T-helper 2 cell treated with Interferon-gamma antibody and Interleukin-4, amounts not matched to agents 5 μg/mL and 100 μg/mL, for 36 hours (primary cell): Measurements from ENCODE around the gene ADORA2B.

Experiments
- DNase-seq: peaks from one replicate; pipeline ENCODE4 v3.0.0; 2021; ENCODE audit warnings: low spot score
- H3K27ac Mint-ChIP-seq: one replicate; pipeline ENCODE4 v1.8.0; 2021; ENCODE audit warnings: mild to moderate bottlenecking, mixed read lengths
- H3K27me3 Mint-ChIP-seq: one replicate; pipeline ENCODE4 v1.8.0; 2021; ENCODE audit warnings: low read depth, mixed read lengths
- H3K36me3 Mint-ChIP-seq: one replicate; pipeline ENCODE4 v1.8.0; 2021; ENCODE audit warnings: low read depth, mixed read lengths
- H3K4me1 Mint-ChIP-seq: one replicate; pipeline ENCODE4 v1.8.0; 2021; ENCODE audit warnings: low read depth, mixed read lengths
- H3K4me3 Mint-ChIP-seq: one replicate; pipeline ENCODE4 v1.8.0; 2022; ENCODE audit warnings: mild to moderate bottlenecking, moderate library complexity, mixed read lengths
- H3K9me3 Mint-ChIP-seq: one replicate; pipeline ENCODE4 v1.8.0; 2021; ENCODE audit warnings: mixed read lengths

The ADORA2B gene

DNA sequence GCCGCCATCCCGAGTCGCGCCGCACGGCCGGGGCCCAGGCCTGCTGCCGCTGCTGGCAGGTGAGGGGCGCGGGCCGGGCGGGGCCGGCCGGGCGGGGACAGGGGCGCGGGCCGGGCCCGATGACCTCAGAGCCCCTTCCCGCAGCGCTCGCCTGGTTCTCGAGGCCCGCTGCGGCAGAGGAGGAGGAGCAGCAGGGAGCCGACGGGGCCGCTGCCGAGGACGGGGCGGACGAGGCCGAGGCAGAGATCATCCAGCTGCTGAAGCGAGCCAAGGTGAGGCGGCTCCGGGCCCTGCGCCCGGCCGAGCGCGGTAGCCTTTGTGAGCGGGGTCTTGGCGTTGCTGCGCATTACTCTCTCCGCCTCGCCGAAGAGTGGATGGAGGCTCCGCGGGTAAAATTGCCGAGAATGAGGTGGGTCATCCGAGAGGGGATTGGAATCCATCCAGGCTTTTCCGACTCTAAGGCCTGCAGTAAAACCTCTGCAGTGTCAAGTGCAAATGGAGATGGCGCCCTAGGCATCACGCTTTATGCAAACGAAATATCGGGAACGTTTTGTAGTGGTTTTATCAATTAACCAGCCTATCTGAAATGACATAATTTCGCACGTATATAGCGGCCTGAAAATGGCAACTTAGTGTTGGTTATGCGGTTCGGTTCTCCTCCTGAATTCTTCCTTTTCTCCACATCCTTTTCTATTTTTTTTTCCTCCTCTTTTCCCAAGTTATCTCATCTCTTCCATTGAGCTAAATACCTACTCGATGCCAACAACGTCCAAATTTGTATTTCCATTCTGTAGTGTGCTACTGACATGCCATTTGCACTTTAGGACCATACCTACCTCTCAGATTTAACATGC lies 55.3 kb downstream of the ADORA2B start:
- H3K27me3 Mint-ChIP-seq, result no peaks in the 10 kb centered on the region
- H3K27ac Mint-ChIP-seq, result peak overlapping the region; percentile 94
- H3K36me3 Mint-ChIP-seq, result peaks cover 46% of the 10 kb centered on the region
- peaks cover 20% of the 10 kb centered on the region for H3K4me1 Mint-ChIP-seq
- peak overlapping the region; percentile 92 for H3K4me3 Mint-ChIP-seq
- H3K9me3 Mint-ChIP-seq, result no peaks in the 10 kb centered on the region
- DNase-seq, result no peak

- peak overlapping the region; percentile 94 for H3K27ac Mint-ChIP-seq
- no peak for DNase-seq
- H3K27me3 Mint-ChIP-seq, result no peaks in the 10 kb centered on the region
- peak overlapping the region; percentile 92 for H3K4me3 Mint-ChIP-seq
- no peaks in the 10 kb centered on the region for H3K9me3 Mint-ChIP-seq
- peaks cover 56% of the 10 kb centered on the region for H3K36me3 Mint-ChIP-seq
- peaks cover 21% of the 10 kb centered on the region for H3K4me1 Mint-ChIP-seq
Observed at GRCh38 chr17:16001226-16001897, 56.4 kb downstream of the ADORA2B start.

DNA sequence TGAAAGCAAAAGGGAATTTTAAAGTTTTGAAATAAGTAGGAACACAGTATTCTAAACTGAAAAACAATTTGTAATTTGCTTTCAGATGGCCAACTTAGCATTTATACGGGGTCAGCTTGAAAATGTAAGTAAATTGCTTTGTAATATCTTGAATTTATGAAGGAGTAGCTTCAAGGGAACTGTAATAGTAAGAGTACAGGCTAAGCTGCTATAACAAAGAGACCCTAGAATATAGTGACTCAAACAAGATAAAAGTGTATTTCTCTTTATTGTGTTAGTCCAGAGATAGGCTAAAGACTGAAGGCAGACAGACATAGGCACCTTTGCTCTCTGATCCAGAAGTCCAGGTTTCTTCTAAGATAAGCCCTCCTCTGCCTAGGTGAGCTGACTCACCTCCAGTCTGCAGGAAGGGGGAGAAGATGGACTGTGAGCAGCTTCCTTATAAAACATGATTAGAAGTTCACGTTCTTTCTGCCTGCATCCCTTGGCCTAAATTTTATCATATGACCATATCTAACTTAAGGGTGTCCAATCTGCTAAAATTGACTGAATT lies 57.9 kb downstream of the ADORA2B start:
- no peaks in the 10 kb centered on the region for H3K27me3 Mint-ChIP-seq
- peaks cover 26% of the 10 kb centered on the region for H3K4me1 Mint-ChIP-seq
- H3K36me3 Mint-ChIP-seq, result peaks cover 68% of the 10 kb centered on the region
- H3K4me3 Mint-ChIP-seq, result no peak overlapping the region
- DNase-seq, result no peak
- no peaks in the 10 kb centered on the region for H3K9me3 Mint-ChIP-seq
- H3K27ac Mint-ChIP-seq, result no peak overlapping the region

DNA sequence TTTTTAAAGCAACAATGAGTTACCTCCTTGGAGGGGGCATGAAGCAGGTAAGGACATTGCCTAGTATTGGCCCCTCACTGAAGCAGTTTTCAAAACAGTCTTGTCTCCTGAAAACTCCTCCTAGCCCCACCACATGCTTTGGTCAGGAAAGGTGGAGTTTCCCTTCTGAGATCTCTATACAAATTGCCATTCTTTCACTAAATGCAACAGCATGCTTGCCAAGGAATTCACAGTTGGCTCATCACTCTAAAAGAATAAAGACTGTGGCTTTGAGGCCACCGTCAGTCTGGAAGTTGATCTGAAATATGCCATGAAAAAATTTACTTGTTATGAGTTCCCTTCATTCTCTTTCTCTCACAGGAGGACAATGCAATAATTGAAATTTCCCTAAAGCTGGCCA lies 58.9 kb downstream of the ADORA2B start:
- DNase-seq, result no peak
- Mint-ChIP-seq H3K36me3 (peaks cover 79% of the 10 kb centered on the region), H3K27ac (no peak overlapping the region), H3K4me1 (peaks cover 32% of the 10 kb centered on the region), H3K4me3 (no peak overlapping the region), H3K27me3 (no peaks in the 10 kb centered on the region), H3K9me3 (no peaks in the 10 kb centered on the region)

DNA sequence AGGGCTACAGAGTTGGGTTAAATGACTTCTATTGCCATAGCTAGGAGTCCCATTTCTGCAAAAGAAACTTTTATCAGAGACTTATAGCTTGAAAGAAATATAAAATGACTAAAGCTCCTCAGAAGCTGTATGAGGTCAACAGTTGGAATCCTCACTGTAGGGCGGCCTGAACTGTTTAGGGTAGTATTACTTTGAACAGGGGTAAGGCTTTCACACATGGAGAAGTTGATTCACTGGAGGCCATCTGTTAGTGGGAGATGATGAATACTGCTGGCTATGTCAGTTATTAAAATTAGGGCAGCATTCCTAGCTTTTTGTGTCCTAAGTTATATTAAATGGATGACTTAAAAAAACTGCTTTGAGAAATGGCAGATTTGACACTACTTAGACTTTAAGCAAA lies 60.7 kb downstream of the ADORA2B start:
- DNase-seq, result no peak
- Mint-ChIP-seq H3K27ac (no peak overlapping the region), H3K4me3 (no peak overlapping the region), H3K27me3 (no peaks in the 10 kb centered on the region), H3K36me3 (peaks cover 84% of the 10 kb centered on the region), H3K4me1 (peaks cover 28% of the 10 kb centered on the region), H3K9me3 (no peaks in the 10 kb centered on the region)

GRCh38 chr17:16007439-16007838 lies 62.5 kb downstream of the ADORA2B start:
- H3K9me3 Mint-ChIP-seq, result no peaks in the 10 kb centered on the region
- no peak overlapping the region for H3K4me3 Mint-ChIP-seq
- peaks cover 81% of the 10 kb centered on the region for H3K36me3 Mint-ChIP-seq
- H3K4me1 Mint-ChIP-seq, result peaks cover 22% of the 10 kb centered on the region
- H3K27ac Mint-ChIP-seq, result no peak overlapping the region
- peak; percentile 39 for DNase-seq
- H3K27me3 Mint-ChIP-seq, result no peaks in the 10 kb centered on the region

GRCh38 chr17:16013943-16014407 lies 69.0 kb downstream of the ADORA2B start:
- Mint-ChIP-seq H3K36me3 (peaks cover 55% of the 10 kb centered on the region), H3K27ac (no peak overlapping the region), H3K4me3 (no peak overlapping the region), H3K27me3 (no peaks in the 10 kb centered on the region), H3K9me3 (no peaks in the 10 kb centered on the region), H3K4me1 (peaks cover 8% of the 10 kb centered on the region)
- DNase-seq, result no peak

DNA sequence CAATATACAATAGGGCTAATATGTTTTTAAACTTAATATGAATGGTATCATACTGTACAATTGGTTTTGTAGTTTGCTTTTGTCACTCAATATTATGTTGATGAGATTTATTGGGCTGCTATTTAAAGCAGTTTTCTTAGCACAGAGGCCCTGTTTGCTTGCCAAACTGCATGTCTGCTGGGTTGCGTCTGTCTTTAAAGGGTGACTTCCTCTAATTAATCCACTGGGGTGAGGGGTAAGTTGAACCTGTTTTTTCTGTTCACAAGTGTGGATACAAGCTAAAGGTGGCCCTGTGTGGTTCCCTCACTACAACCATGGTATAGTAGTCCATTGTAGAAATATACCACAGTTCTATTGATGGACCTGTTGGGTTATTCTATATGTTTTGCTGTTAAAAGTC lies 74.4 kb downstream of the ADORA2B start:
- peaks cover 50% of the 10 kb centered on the region for H3K36me3 Mint-ChIP-seq
- H3K27ac Mint-ChIP-seq, result no peak overlapping the region
- H3K4me1 Mint-ChIP-seq, result peaks cover 6% of the 10 kb centered on the region
- no peak for DNase-seq
- H3K9me3 Mint-ChIP-seq, result no peaks in the 10 kb centered on the region
- H3K27me3 Mint-ChIP-seq, result no peaks in the 10 kb centered on the region
- no peak overlapping the region for H3K4me3 Mint-ChIP-seq

DNA sequence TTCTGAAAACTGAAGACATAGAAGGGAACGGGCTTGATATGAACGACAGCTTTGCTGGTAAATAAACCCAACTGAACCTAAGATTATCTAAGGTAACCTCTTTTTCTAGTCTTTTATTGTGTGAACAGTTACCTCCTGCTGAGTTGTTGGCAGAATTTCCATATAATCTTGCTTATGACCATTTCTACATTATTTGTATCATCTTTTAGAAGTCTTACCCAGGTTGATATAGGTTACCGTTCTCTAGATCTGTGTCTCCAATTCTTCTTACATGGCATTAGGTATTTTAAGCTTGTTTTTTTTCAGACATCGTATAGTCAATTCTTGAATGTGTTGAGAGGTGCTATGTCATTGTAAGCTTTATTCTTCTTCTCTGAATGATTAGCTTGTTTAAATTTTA lies 79.0 kb downstream of the ADORA2B start:
- Mint-ChIP-seq H3K4me1 (peaks cover 25% of the 10 kb centered on the region), H3K4me3 (no peak overlapping the region), H3K9me3 (no peaks in the 10 kb centered on the region), H3K36me3 (peaks cover 67% of the 10 kb centered on the region), H3K27ac (no peak overlapping the region), H3K27me3 (no peaks in the 10 kb centered on the region)
- DNase-seq, result no peak

- Mint-ChIP-seq H3K27me3 (no peaks in the 10 kb centered on the region), H3K4me3 (no peak overlapping the region), H3K36me3 (peaks cover 75% of the 10 kb centered on the region), H3K4me1 (peaks cover 23% of the 10 kb centered on the region), H3K9me3 (no peaks in the 10 kb centered on the region), H3K27ac (no peak overlapping the region)
- no peak for DNase-seq
Observed at GRCh38 chr17:16025202-16025601, 80.3 kb downstream of the ADORA2B start.
